Cortex of kidney (tissue), 1 donor: ENCODE results near the gene NR2F6.
"Not testable (repeated sequence)": the region's sequence is repeated elsewhere in the genome, so short reads cannot be mapped to it uniquely, and the experiment has no call there.

Source experiments
- DNase-seq: peaks from one replicate; lab custom pipeline; 2025; lab: John Stamatoyannopoulos, UW

NR2F6 gene

DNA sequence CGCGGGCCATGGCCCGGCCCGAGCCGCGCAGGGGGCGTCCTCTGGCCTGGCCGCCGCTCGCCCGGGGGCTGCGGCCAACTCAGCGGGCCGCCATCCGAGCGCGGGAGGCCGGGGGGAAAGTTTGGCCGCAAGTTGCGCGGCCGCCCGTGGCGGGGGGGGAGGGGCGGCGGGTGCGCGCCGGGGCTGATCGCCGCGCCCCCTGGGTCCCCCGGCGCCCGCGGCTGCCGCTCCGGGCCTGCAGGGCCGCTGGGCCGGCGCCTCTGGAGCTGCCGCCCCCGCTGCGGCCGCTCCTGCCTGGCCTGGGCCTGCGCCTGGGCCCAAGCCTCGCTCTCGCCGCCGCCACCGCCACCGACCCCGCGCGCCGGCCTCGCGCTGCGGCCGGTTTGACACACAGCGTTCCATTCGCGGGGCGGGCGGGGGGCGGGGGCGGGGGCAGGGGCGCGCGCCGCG lies at the start of gene NR2F6:
TSS of gene NR2F6 (minus strand) at position 385 of the 450 bp plus-strand sequence. CDS start 699 bp downstream, outside the sequence.
- DNase-seq: no peak

DNA sequence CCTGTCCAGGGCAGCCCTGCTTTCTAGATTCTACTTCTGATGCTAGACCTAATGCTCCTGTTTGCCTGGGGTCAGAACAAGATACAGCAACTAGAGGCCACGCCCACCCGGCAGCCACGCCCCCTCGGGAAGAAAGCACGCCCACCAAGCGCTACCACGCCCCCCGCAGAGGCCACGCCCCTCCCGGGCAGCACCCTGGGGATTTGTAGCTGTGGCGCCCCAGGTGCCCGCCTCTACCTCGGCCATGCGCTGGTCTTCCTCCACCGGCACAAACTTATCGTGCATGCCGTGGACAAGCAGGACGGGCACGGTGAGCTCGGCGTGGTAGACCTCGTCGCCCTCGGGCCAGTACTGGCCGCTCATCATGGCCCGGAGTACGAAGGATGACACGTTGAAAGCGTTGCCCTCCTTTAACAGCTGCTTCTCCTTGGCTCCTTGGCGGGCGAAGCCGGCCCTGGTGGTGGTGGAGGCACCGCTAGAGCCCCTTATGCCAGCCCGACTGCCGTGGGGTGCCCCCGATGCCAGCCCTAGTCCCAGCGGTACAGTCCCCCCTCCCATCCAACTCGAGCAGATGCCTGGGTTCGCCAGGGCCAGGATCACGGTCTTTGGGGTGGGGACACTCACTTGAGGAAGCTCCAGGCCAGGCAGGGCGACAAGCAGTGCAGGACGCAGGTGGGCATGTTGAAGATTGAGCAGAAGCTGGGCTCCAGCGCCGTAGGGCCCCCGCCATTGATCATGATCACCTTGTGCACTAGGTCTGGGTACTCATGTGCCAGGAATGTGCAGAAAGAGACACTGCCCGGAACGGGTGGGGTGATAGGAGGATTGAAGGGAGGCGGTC lies 48.6 kb upstream of the NR2F6 start:
- no peak for DNase-seq

DNA sequence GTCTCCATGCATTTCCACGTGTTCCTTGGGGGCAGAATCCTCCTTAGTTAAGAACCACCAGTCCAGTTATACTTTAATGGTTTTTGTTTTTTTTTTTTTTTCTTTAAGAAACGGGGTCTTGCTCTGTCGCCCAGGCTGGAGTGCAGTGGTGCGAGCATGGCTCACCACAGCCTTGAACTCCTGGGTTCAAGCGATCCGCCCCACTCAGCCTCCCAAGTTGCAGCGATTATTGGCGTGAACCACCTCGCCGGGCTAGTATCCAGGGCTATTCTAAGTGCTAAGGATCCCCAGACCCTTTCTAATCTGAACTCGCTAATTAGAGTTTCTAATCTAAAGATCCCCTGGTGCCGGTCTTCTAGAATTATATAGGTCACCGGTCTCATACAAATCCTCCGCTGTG lies 47.9 kb upstream of the NR2F6 start:
- no peak for DNase-seq

DNA sequence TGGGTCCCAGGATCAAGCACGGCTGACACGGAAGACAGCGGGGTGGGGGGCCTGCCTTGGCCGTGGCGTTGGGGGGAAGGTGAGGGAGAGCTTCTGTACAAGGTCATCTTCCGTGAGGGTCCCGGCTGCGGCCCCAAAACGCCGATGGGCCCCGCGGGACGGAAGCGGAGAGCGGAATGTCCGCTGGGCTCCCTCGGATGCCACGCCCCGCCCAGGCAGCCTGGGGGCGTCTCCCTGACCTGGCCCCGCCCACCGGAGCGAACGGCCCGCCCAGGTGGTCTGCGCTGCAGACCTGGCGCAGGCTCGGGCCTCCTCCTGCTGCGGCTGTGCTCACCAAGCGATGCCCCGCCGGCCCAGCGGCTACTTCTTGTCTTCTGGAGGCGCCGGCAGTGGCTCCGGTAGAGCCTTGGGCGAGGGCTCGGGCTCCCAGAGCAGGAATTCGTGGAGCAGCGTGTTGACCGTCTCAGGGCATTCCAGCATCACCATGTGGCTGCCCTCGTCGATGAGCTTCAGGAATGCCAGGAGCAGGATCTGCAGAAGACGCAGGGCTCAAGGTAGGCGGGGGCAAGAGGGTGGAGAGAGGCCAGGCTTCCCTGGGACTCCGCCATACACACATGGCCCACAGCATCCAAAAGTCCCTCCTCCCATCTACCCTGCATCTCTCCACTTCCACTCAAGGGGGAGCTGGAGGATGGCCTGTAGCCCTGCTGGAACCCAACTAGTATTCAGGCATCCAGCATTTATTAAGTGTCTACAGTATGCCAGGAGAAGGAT lies 46.8 kb upstream of the NR2F6 start:
- DNase-seq: no peak

DNA sequence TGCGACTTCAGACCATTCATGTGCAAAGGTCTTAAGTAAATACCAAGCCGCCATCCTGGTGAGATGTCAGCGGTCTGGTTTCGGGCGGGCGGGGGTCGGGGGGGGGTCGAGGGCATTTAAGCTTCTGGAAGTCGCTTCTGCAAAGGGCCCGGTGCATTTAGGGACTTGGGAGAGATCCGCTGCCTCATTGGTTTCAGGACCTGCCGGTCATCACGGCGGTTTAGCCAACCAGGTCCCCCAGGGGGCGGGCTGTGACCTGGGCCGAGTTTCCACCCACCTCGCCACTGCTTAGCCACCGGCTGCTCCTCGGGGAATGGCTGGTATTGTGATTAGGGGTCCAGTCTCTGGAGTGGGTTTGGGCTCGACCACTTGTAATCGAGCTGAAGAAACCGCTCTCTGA lies 43.8 kb upstream of the NR2F6 start:
- no peak for DNase-seq

GRCh38 chr19:17286752-17287151 lies 41.0 kb upstream of the NR2F6 start:
- no peak for DNase-seq

DNA sequence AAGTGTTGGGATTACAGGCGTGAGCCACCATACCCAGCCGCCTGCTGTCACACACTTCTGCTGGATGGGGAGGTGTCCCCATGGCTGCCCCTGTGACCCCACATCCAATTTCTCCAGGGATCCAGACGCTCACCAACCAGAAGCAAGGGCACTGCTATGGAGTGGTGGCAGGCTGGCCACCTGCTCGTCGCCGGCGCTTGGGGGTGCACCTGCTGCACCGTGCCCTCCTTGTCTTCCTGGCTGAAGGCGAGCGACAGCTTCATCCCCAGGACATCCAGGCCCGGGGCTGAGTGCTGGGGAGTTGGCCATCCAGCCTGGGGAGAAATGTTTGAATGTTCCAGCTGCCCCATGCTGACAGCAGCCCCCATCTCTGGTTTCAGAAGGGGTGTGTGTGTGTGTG lies 40.5 kb upstream of the NR2F6 start:
- DNase-seq: no peak

- no peak for DNase-seq
These were observed 39.9 kb upstream of the NR2F6 start for GRCh38 chr19:17285415-17286135.

DNA sequence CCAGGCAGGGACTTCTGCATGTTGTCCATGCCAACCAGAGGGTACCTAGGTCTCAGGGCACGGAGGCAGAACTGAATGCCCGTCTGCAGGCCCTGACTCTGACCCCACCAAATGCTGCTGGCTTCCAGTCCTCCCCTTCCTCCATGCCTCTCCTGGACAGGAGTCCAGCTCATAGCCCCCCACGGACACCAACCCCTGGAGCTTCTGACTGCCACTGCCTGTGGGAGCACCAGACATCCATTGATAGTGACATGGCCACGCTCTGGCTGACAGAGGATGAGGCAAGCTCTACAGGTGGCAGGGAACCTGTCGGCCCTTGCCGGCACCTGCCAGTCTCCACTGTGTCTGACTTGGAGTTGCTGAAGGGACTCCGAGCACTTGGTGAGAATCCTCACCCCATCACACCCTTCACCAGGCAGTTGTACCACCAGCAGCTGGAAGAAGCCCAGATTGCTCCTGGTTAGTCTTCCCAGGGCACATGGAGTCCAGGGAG lies 37.8 kb upstream of the NR2F6 start:
- no peak for DNase-seq

- no peak for DNase-seq
These were observed 36.9 kb upstream of the NR2F6 start for GRCh38 chr19:17282488-17283125.

DNA sequence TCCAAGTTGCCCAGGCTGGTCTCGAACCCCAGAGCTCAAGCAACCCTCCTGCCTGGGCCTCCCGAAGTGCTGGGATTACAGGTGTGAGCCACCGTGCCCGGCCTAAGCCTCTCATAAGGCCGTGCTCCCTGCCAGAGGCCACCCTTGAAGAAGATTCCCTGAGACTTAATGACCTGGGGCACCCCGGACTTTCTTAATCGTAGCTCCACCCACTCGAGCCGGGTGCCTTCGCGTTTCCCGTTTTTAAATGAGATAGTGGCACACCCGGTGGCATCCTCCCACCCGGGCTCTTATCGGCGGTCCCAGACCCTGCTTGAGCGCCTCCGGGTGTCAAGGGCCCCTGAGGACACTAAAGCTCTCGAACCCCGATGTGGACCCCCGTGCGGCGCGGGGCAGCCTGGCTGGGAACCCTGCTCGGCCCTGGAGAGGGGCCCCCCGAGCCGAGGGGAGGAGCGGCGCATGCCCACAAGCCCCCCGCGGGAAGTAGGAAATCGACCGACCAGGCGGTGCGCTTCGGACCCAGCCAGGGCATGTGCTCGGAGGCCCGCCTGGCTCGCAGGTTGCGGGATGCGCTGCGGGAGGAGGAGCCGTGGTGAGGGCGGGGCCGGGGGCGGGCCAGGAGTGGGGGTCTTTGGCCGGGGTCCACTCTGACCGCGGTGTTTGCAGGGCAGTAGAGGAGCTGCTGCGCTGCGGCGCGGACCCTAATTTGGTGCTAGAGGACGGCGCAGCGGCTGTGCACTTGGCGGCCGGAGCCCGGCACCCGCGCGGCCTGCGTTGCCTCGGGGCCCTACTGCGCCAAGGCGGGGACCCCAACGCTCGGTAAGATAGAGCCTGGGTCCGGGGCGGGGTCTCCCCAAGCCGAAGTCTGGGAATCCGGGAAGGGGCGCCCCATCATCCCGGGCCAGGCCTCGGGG lies 35.9 kb upstream of the NR2F6 start, which contains the start of gene ANKLE1:
TSS of gene ANKLE1 (plus strand) at position 511 of the 914 bp plus-strand sequence. CDS start at position 531, 20 bp downstream.
- no peak for DNase-seq

- no peak for DNase-seq
These were observed 33.7 kb upstream of the NR2F6 start for GRCh38 chr19:17279436-17279835.

GRCh38 chr19:17275441-17276175 lies 29.9 kb upstream of the NR2F6 start:
- DNase-seq: no peak

DNA sequence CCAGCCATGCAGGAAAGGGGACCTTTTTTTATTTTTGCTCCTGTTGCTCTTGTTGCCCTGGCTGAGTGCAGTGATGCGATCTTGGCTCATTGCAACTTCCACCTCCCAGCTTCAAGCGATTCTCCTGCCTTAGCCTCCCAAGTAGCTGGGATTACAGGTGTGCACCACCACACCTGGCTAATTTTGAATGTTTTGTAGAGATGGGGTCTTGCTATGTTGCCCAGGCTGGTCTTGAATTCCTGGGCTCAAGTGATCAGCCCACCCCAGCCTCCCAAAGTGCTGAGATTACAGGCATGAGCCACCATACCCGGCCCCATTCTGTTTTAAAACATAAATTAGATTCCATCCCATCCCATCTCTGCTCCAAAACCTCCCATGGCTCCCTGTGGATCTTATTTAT lies 29.2 kb upstream of the NR2F6 start:
- not testable (repeated sequence) for DNase-seq

GRCh38 chr19:17268754-17269153 lies 23.0 kb upstream of the NR2F6 start:
- DNase-seq: no peak

- DNase-seq: no peak
These were observed 21.5 kb upstream of the NR2F6 start, which contains the start of gene BABAM1 for GRCh38 chr19:17266975-17267788. BABAM1 (plus strand) TSS chr19:17267443; CDS start chr19:17268807, 1,364 bp downstream.

GRCh38 chr19:17266589-17266974 lies 20.9 kb upstream of the NR2F6 start:
- DNase-seq: no peak

DNA sequence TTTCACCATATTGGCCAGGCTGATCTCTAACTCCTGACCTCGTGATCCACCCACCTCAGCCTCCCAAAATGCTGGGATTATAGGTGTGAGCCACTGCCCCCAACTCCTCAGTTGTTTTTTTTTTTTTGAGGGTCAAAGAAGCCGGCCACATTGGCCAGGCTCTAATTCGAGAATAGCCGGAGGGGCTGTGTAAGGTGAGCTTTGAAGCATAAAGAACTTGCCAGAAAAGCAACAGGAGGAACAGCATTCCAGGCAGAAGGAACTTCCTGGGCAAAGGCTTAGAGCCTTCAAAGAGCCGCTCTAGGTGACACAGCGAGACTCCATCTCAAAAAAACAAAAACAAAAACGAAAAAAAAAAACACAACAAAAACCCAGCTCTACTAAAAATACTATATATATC lies 20.3 kb upstream of the NR2F6 start:
- no peak for DNase-seq

- no peak for DNase-seq
These were observed 18.9 kb upstream of the NR2F6 start, which contains the start of gene USHBP1 for GRCh38 chr19:17264641-17264979. USHBP1 (minus strand) TSS chr19:17264745; CDS start chr19:17264299, 446 bp downstream.
